Measurements from ENCODE around the gene CD72. TPM values are rescaled to one million over a fixed set of nuclear protein-coding genes. Genes with fewer than 3 reads are reported as not detected.

The CD72 gene
- polyA plus RNA-seq, 2 of the 4 experiments (the other 2 are of a cell fraction), result 0.44 to 1.2 TPM

GRCh38 chr9:35657546-35658136 lies 39.4 kb upstream of the CD72 start, which contains the start of gene RMRP (continued):
- TF ChIP-seq REST (IDR thresholded peaks at IDR 0.05) (no peak), HOXB5 (CRISPR knock-in tag; IDR thresholded peaks at IDR 0.05) (no peak), ELK1 (IDR thresholded peaks at IDR 0.05; ENCODE audit: low read depth, low read length) (no peak), ATOH8 (CRISPR knock-in tag; IDR thresholded peaks at IDR 0.05; ENCODE audit: low read depth) (no peak), SMC3 (IDR thresholded peaks at IDR 0.05) (peak; percentile 42), SREBF2 (IDR thresholded peaks at IDR 0.05) (peak; percentile 87), FOSL2 (IDR thresholded peaks at IDR 0.05) (no peak), FOSL2 (CRISPR knock-in tag; IDR thresholded peaks at IDR 0.05) (peak; percentile 64), RARB (CRISPR knock-in tag; IDR thresholded peaks at IDR 0.05) (no peak), NR3C1 (IDR thresholded peaks at IDR 0.05) (no peak), ZFP36 (IDR thresholded peaks at IDR 0.05; ENCODE audit: borderline replicate concordance, partially characterized antibody) (no peak), EHF (CRISPR knock-in tag; IDR thresholded peaks at IDR 0.05) (no peak), POLR2A (IDR thresholded peaks at IDR 0.05; ENCODE audit: low read length) (no peak), CTCF (IDR thresholded peaks at IDR 0.05) (no peak), CBX2 (IDR thresholded peaks at IDR 0.05; ENCODE audit: borderline replicate concordance, low read depth) (no peak), JUN (IDR thresholded peaks at IDR 0.05) (peak in 1 of 2 experiments; percentile 32; a peak in 1 of 5 replicates), KDM1A (IDR thresholded peaks at IDR 0.05; ENCODE audit: low read depth) (no peak), NFE2L2 (conservative IDR thresholded peaks at IDR 0.05; ENCODE audit: low read length) (no peak), TFCP2L1 (CRISPR knock-in tag; IDR thresholded peaks at IDR 0.05) (no peak; the same call in 1 of the 2 replicates), MAZ (IDR thresholded peaks at IDR 0.05; ENCODE audit: borderline replicate concordance, low read depth, low read length) (no peak), FOXS1 (CRISPR knock-in tag; IDR thresholded peaks at IDR 0.05) (no peak)

All from A549 (cell line).